T-helper 1 cell treated with Interleukin-12 subunit alpha and Interleukin-12 subunit beta and Interleukin-4 antibody, amounts not matched to agents 30 ng/mL and 1 ng/mL, for 36 hours (primary cell): ENCODE data around the gene EPHA8. TPM values are rescaled to one million over a fixed set of nuclear protein-coding genes. Genes with fewer than 3 reads are reported as not detected.

Source experiments
- intact Hi-C: fragments of 100-400 bp; cut with micrococcal nuclease; formaldehyde crosslinking; loops from one replicate; pipeline ENCODE4 v1.15.1; 2024
- total RNA-seq: library from RNA; stranded (reverse); gene quantifications from 2 replicates; pipeline ENCODE4 v1.2.3, GENCODE V29; 2022

The EPHA8 gene
- total RNA-seq, 1 donor from 2014 or later: not detected

- intact Hi-C loops: loop anchor here (1.0 kb wide), 2 partner anchors 510 to 537 kb away; no protein-coding TSS in a partner anchor
Measured at GRCh38 chr1:22641906-22642636, 78.8 kb downstream of the EPHA8 start.

GRCh38 chr1:22643381-22643780, 80.1 kb downstream of the EPHA8 start, which contains the start of gene C1QC:
C1QC (plus strand) TSS chr1:22643633; CDS start chr1:22644024, 391 bp downstream.
- intact Hi-C loops: no loop called here

GRCh38 chr1:22643928-22644327, 80.6 kb downstream of the EPHA8 start:
- intact Hi-C loops: no loop called here

GRCh38 chr1:22645931-22646330, 82.6 kb downstream of the EPHA8 start:
- intact Hi-C loops: no loop called here

GRCh38 chr1:22646384-22646783, 83.1 kb downstream of the EPHA8 start:
- intact Hi-C loops: no loop called here

GRCh38 chr1:22650089-22650693, 86.9 kb downstream of the EPHA8 start:
- intact Hi-C loops: no loop called here

GRCh38 chr1:22651941-22652856, 88.9 kb downstream of the EPHA8 start:
- intact Hi-C loops: no loop called here

GRCh38 chr1:22652881-22653316, 89.6 kb downstream of the EPHA8 start, which contains the start of gene C1QB:
C1QB (plus strand) TSS chr1:22653236; CDS start chr1:22659463, 6,227 bp downstream.
- intact Hi-C loops: no loop called here

Other genes with a start within 250 kb of the EPHA8 start
- gene ZBTB40, start 111.6 kb upstream of the EPHA8 start, total RNA-seq: 22.1 TPM in 2 replicates
- gene C1QA, start 73.1 kb downstream of the EPHA8 start, total RNA-seq: not detected in 2 replicates
- gene C1QC, start 80.1 kb downstream of the EPHA8 start, total RNA-seq: not detected in 2 replicates
- not detected in 2 replicates for gene C1QB, start 89.7 kb downstream of the EPHA8 start, total RNA-seq
- gene EPHB2, start 147.3 kb downstream of the EPHA8 start, total RNA-seq: not detected in 2 replicates